Mononuclear cell (primary cell): ENCODE measurements around the gene GIMAP2. TPM values are rescaled to one million over a fixed set of nuclear protein-coding genes. Genes with fewer than 3 reads are reported as not detected.

Source experiments
- H3K27me3 ChIP-seq: 2 replicates; pipeline ENCODE4 v1.6.0; 2011; ENCODE audit warnings: low read length, control low read depth; ENCODE audit not compliant: insufficient read depth
- H3K4me1 ChIP-seq: 2 replicates; pipeline ENCODE4 v1.5.1; 2011; ENCODE audit warnings: mild to moderate bottlenecking, low read length, control low read depth; ENCODE audit not compliant: insufficient read depth
- H3K4me3 ChIP-seq: 2 replicates; pipeline ENCODE4 v1.5.1; 2011; ENCODE audit warnings: mild to moderate bottlenecking, low read length, moderate library complexity
- H3K9me3 ChIP-seq: 2 replicates; pipeline ENCODE4 v1.5.1; 2011; ENCODE audit warnings: low read depth, mild to moderate bottlenecking, control low read depth, low read length
- total RNA-seq: library from RNA; depleted of rRNA; stranded (reverse); fragments of >200 nt; gene quantifications from one replicate; pipeline ENCODE4 v1.2.3, GENCODE V29; 2012

The GIMAP2 gene
- total RNA-seq, 1 donor, result 159 TPM

DNA sequence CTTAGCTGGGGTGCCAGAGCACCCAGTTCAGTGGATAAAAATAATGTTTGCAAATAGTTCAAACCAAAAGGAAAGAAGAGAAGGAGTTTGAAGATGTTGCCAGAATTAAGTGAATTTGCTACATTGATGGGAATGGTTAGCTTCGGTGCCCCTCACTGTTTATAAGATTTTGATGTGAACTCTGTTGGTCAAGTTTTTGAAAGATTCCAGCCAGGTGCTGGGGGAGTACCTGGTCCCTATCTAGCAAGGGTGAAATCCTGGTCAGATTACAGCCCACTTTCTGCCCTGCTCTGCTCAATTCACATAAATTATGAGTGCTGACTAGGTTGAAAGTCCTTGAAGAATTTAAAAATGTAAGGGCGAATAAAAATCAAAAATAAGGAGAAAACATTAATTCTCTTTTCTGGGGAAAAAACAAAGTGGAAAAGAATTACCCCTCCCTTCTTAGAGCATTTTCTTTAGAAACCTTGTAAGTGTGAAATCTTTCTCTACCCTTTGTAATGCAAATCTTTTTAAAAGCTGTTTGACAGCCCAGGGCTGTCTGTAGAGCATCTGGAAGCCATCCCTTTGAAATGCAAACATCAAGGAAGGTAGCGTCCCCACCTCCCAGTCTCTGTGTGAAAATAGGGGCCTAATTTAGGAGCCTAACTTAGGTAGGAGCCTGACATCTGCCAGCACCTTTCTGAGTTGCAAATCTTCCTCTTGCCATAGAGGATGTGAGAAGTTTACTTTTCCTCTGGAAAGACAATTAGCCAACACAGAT is 50.3 kb downstream of the GIMAP2 start:
- H3K9me3 ChIP-seq, result no peaks in the 10 kb centered on the region
- H3K27me3 ChIP-seq, result no peaks in the 10 kb centered on the region
- peaks cover 61% of the 10 kb centered on the region for H3K4me1 ChIP-seq
- no peak overlapping the region for H3K4me3 ChIP-seq

- no peaks in the 10 kb centered on the region for H3K9me3 ChIP-seq
- H3K27me3 ChIP-seq, result no peaks in the 10 kb centered on the region
- peak overlapping the region; percentile 79 for H3K4me3 ChIP-seq
- peaks cover 70% of the 10 kb centered on the region for H3K4me1 ChIP-seq
Measured at GRCh38 chr7:150736864-150737263, 51.4 kb downstream of the GIMAP2 start.

DNA sequence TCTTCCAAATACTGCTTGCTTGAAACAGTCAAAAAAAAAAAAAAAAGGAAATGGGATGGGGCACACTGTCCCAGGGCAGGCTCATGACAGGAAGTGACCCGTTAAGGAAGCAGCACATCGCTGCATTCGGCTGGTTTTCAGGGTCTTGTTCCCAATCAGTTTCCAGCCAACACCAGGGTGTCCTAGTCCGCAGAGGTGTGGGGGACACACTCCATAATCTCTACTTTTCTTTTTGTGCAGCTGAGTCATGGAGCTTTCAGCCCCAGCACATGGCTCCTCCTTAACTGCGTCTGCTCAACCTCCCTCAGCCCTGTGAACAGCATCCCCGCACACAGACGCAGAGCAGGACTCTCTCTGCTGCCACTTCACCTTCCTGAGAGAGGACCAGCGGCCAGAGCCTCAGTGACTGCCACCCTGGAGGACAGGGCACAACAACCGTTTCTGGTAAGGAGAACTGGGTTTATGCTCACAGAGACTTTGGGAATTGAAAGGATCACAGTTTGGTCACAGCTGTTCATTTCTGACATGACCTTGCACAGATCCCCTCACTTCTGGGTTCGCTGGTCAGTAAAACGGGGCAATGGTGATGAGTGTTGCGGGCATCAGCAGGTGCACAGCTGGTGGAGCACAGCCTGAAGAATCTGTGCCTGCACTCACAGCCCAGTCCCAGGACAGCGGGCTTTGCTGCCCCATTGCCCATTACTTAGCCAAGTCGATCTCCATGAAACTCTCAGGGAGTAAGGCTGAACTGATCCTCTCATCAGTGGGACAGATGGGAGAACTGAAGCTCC is 52.0 kb downstream of the GIMAP2 start, which contains the start of gene GIMAP5:
Gene GIMAP5 (plus strand): TSS at position 154 of the 791 bp plus-strand sequence. CDS start 3,467 bp downstream, outside the sequence.
- no peaks in the 10 kb centered on the region for H3K27me3 ChIP-seq
- H3K4me1 ChIP-seq, result peaks cover 70% of the 10 kb centered on the region
- H3K4me3 ChIP-seq, result peak within 1 kb of the TSS; percentile 79
- H3K9me3 ChIP-seq, result no peaks in the 10 kb centered on the region

DNA sequence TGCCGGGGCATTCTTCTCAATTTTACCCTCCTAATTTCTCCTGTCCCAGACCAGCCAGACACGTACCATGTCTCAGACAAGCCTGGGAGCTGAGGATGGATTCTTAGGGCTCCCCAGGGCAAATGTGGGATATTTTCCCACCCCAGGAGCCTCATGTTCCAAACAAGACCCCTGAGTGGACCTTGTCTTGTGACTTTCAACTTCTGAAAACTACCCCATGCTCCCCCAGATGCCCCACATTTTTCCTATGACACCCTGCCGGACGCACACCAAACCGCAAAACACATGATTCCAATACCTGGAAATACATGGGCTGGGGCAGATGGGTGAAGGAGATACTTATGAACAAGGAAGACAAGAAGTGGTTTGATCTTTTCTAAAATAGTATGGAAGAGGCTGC is 52.6 kb downstream of the GIMAP2 start:
- Histone ChIP-seq H3K4me3 (peak overlapping the region; percentile 79), H3K27me3 (no peaks in the 10 kb centered on the region), H3K9me3 (no peaks in the 10 kb centered on the region), H3K4me1 (peaks cover 66% of the 10 kb centered on the region)

- H3K27me3 ChIP-seq, result no peaks in the 10 kb centered on the region
- peak overlapping the region; percentile 79 for H3K4me3 ChIP-seq
- H3K9me3 ChIP-seq, result no peaks in the 10 kb centered on the region
- peaks cover 67% of the 10 kb centered on the region for H3K4me1 ChIP-seq
Measured at GRCh38 chr7:150738591-150739001, 53.1 kb downstream of the GIMAP2 start.

GRCh38 chr7:150739033-150739432 is 53.5 kb downstream of the GIMAP2 start:
- peaks cover 71% of the 10 kb centered on the region for H3K4me1 ChIP-seq
- no peaks in the 10 kb centered on the region for H3K27me3 ChIP-seq
- peak overlapping the region; percentile 79 for H3K4me3 ChIP-seq

GRCh38 chr7:150740053-150740452 is 54.5 kb downstream of the GIMAP2 start:
- peaks cover 72% of the 10 kb centered on the region for H3K4me1 ChIP-seq
- H3K9me3 ChIP-seq, result no peaks in the 10 kb centered on the region
- peak overlapping the region; percentile 79 for H3K4me3 ChIP-seq
- no peaks in the 10 kb centered on the region for H3K27me3 ChIP-seq

More at GRCh38 chr7:150739033-150739432, 53.5 kb downstream of the GIMAP2 start:
- no peaks in the 10 kb centered on the region for H3K9me3 ChIP-seq

GRCh38 chr7:150742286-150742968 is 56.9 kb downstream of the GIMAP2 start:
- Histone ChIP-seq H3K4me3 (peak overlapping the region; percentile 7), H3K9me3 (no peaks in the 10 kb centered on the region), H3K4me1 (peaks cover 78% of the 10 kb centered on the region), H3K27me3 (no peaks in the 10 kb centered on the region)

Other genes with a start within 250 kb of the GIMAP2 start
- 4.2 TPM for gene GIMAP8, start 235.1 kb upstream of the GIMAP2 start, total RNA-seq
- 44.2 TPM for gene GIMAP7, start 170.8 kb upstream of the GIMAP2 start, total RNA-seq
- gene GIMAP4, start 118.3 kb upstream of the GIMAP2 start, total RNA-seq, result 47.9 TPM
- 26.2 TPM for gene GIMAP6, start 53.3 kb upstream of the GIMAP2 start, total RNA-seq
- 10.0 TPM for gene GIMAP1, start 30.9 kb downstream of the GIMAP2 start, total RNA-seq
- gene GIMAP5, start 51.7 kb downstream of the GIMAP2 start, total RNA-seq, result 102 TPM
- gene TMEM176B, start 114.7 kb downstream of the GIMAP2 start, total RNA-seq, result 4.7 TPM
- gene TMEM176A, start 115.1 kb downstream of the GIMAP2 start, total RNA-seq, result 2.1 TPM
- 0.10 TPM for gene AOC1, start 166.8 kb downstream of the GIMAP2 start, total RNA-seq